Endothelial cell of umbilical vein (primary cell): ENCODE data around the gene CLIC1. TPM values are rescaled to one million over a fixed set of nuclear protein-coding genes. Genes with fewer than 3 reads are reported as not detected.

Experiments used
- BruUV-seq: library from RNA; stranded (reverse); fragments of 400-500 nt; replicated peaks from 2 replicates; lab custom pipeline; 2021; lab: Mats Ljungman, UMichigan
- CTCF ChIA-PET: fragments of 300-600, 350-600 bp; sonication (Branson Sonifier 250); formaldehyde crosslinking; loops from one replicate; lab custom pipeline; 2021; ENCODE audit warnings: antibody characterized with exemption, inconsistent platforms; lab: Charles Lee
- POLR2A ChIA-PET: fragments of 300-600, 350-600 bp; sonication (Branson Sonifier 250); formaldehyde crosslinking; loops from one replicate; lab custom pipeline; 2021; ENCODE audit warnings: antibody characterized with exemption, inconsistent platforms; lab: Charles Lee
- DNase-seq: peaks from one replicate; pipeline ENCODE4 v3.0.0-alpha.2; 2011; ENCODE audit warnings: low read depth, low spot score
- FAIRE-seq: peaks from 2 replicates; lab custom pipeline; 2011; peaks lifted over from hg19 to GRCh38; lab: Jason Lieb, UNC
- H2AFZ ChIP-seq: 2 replicates; pipeline ENCODE4 v1.6.0; 2012; ENCODE audit warnings: low read depth, low read length, control low read depth, inconsistent platforms
- H3K27ac ChIP-seq: 2 replicates; pipeline ENCODE4 v1.5.1; 2011; ENCODE audit warnings: low read depth, mild to moderate bottlenecking, control low read depth, low read length, moderate library complexity; ENCODE audit not compliant: insufficient read depth
- H3K27me3 ChIP-seq, 2 experiments: 2 replicates each; pipeline versions ENCODE4 v1.6.0 to v1.6.1; 2011; ENCODE audit warnings: low read length in 2 of 2, mixed read lengths in 1 of 2; ENCODE audit not compliant: control insufficient read depth in 2 of 2, insufficient read depth in 2 of 2
- H3K36me3 ChIP-seq, 2 experiments: 2 replicates in 1 of 2; 3 replicates in 1 of 2; pipeline ENCODE4 v1.5.1; 2011; ENCODE audit warnings: low read length in 2 of 2, mild to moderate bottlenecking in 1 of 2, moderate library complexity in 1 of 2; ENCODE audit not compliant: control insufficient read depth in 2 of 2, insufficient read depth in 2 of 2; ENCODE audit errors: extremely low read depth in 1 of 2
- H3K4me1 ChIP-seq: 3 replicates; pipeline ENCODE4 v1.5.1; 2011; ENCODE audit warnings: mild to moderate bottlenecking, low read length; ENCODE audit not compliant: control insufficient read depth, insufficient read depth; ENCODE audit errors: extremely low read depth
- H3K4me2 ChIP-seq: 2 replicates; pipeline ENCODE4 v1.6.1; 2011; ENCODE audit warnings: low read length, control low read depth, mixed read lengths; ENCODE audit not compliant: insufficient read depth
- H3K4me3 ChIP-seq, 3 experiments: fragments of 200-600 bp in 1 of 3; sonication (generic), shearing (Covaris generic) in 1 of 3; replicated peaks in 1 of 3; 2 replicates each; pipeline ENCODE4 v1.5.1; 2011 to 2016; ENCODE audit warnings: control low read depth in 3 of 3, low read length in 3 of 3, mild to moderate bottlenecking in 2 of 3, inconsistent platforms in 1 of 3, low read depth in 1 of 3, moderate library complexity in 1 of 3; ENCODE audit not compliant: insufficient read depth in 1 of 3
- H3K79me2 ChIP-seq: 2 replicates; pipeline ENCODE4 v1.6.0; 2012; ENCODE audit warnings: low read length, inconsistent platforms; ENCODE audit not compliant: control insufficient read depth, insufficient read depth
- H3K9ac ChIP-seq: replicated peaks from 2 replicates; pipeline ENCODE3; 2011; ENCODE audit warnings: low read length, control low read depth; ENCODE audit not compliant: insufficient read depth; ENCODE audit errors: extremely low read depth
- H3K9me1 ChIP-seq: replicated peaks from 3 replicates; pipeline ENCODE4 v1.6.0; 2011; ENCODE audit warnings: mild to moderate bottlenecking, low read length; ENCODE audit not compliant: control insufficient read depth, insufficient read depth; ENCODE audit errors: extremely low read depth
- H3K9me3 ChIP-seq: replicated peaks from 2 replicates; pipeline ENCODE4 v1.5.1; 2012; ENCODE audit warnings: low read length, inconsistent platforms; ENCODE audit not compliant: control insufficient read depth, insufficient read depth
- H4K20me1 ChIP-seq: replicated peaks from 2 replicates; pipeline ENCODE3; 2011; ENCODE audit warnings: mild to moderate bottlenecking, low read length; ENCODE audit not compliant: control insufficient read depth, insufficient read depth; ENCODE audit errors: extremely low read depth
- EZH2 ChIP-seq: IDR thresholded peaks from 2 replicates; pipeline ENCODE4 v1.6.1; 2012; ENCODE audit warnings: borderline replicate concordance, low read depth, mild to moderate bottlenecking, moderate library complexity, low read length, inconsistent platforms; ENCODE audit not compliant: severe bottlenecking
- GATA2 ChIP-seq: IDR thresholded peaks from 2 replicates; pipeline ENCODE4 v1.7.0; 2011; ENCODE audit warnings: low read depth, mild to moderate bottlenecking, moderate library complexity, mixed read lengths, low read length; ENCODE audit not compliant: insufficient read length, insufficient read depth
- MAX ChIP-seq: IDR thresholded peaks from 2 replicates; pipeline ENCODE4 v1.6.1; 2011; ENCODE audit not compliant: insufficient read depth, insufficient read length
- MYC ChIP-seq: IDR thresholded peaks from one replicate; pipeline ENCODE4 v1.6.1; 2011; ENCODE audit warnings: mild to moderate bottlenecking, low read depth, low read length
- POLR2A ChIP-seq: IDR thresholded peaks from 2 replicates; pipeline ENCODE4 v1.6.1; 2012; ENCODE audit warnings: low read depth, mild to moderate bottlenecking, control low read depth, low read length
- dilution Hi-C: fragments of 300-500 bp; cut with MboI; formaldehyde crosslinking; loops from one replicate; pipeline ENCODE4 v1.15.0; 2019; ENCODE audit warnings: low sequenced_read_pairs; ENCODE audit not compliant: extremely low pct_ligation_motif_present
- intact Hi-C: fragments of 100-400 bp; cut with micrococcal nuclease; formaldehyde crosslinking; loops from one replicate; pipeline ENCODE4 v1.10.0; 2022
- polyA plus RNA-seq, 4 experiments: library from polyadenylated mRNA; depleted of rRNA in 3 of 4; stranded (reverse) in 3 of 4; unstranded in 1 of 4; fragments of >200 nt; gene quantifications; 2 replicates each; pipeline versions ENCODE4 v1.2.1 to v1.2.3, GENCODE V29; 2011 to 2012; ENCODE audit warnings: missing spikeins in 1 of 4
- total RNA-seq: library from RNA; stranded (reverse); gene quantifications from 2 replicates; pipeline ENCODE4 v1.2.3, GENCODE V29; 2021

CLIC1 gene
- total and polyA plus RNA-seq, 2 donors (not counting 3 experiments of a cell fraction or from before 2014, with no cell fraction given) = 543 to 578 TPM

- Histone ChIP-seq H3K9me1 (no peaks in the 10 kb centered on the region), H3K9me3 (no peaks in the 10 kb centered on the region), H3K79me2 (peaks cover 2% of the 10 kb centered on the region), H4K20me1 (no peaks in the 10 kb centered on the region), H3K4me2 (peak overlapping the region; percentile 6), H2AFZ (no peak overlapping the region), H3K9ac (no peak overlapping the region), H3K4me3 (no peak overlapping the region), H3K27me3 (peaks cover 0 to 1% of the 10 kb centered on the region in 2 experiments), H3K36me3 (peaks cover 4 to 16% of the 10 kb centered on the region in 2 experiments), H3K27ac (no peak overlapping the region), H3K4me1 (peaks cover 26% of the 10 kb centered on the region)
- DNase-seq (peak; percentile 34), FAIRE-seq (peak; percentile 82)
- dilution Hi-C loops = no loop called here
- POLR2A ChIA-PET = interaction anchor here (0.9 to 2.3 kb wide), 3 partner anchors 11 to 102 kb away, joined by 3 to 10 read pairs (median 6); partner anchors contain the start of genes HSPA1B and LY6G6D
- intact Hi-C loops = no loop called here
- no peak for TF ChIP-seq POLR2A
- peak; percentile 59 for TF ChIP-seq MYC
- TF ChIP-seq MAX = peak; percentile 64
- TF ChIP-seq EZH2 = no peak
- TF ChIP-seq GATA2 = peak; percentile 78
- BruUV-seq = no TSS peak
- CTCF ChIA-PET = interaction anchor here (1.2 to 1.3 kb wide), 2 partner anchors 9 to 44 kb away, joined by 3 read pairs; no protein-coding TSS in a partner anchor
Measured at GRCh38 chr6:31725502-31726350, 10.6 kb downstream of the CLIC1 start.
